HG03039 (cell line): ENCODE measurements around the gene SMURF2.
"Not testable (repeated sequence)": the region's sequence is repeated elsewhere in the genome, so short reads cannot be mapped to it uniquely, and the experiment has no call there.

Source experiments
- ATAC-seq: cut with Tn5 transposase; IDR thresholded peaks from one replicate; pipeline ENCODE4 v1.9.1; 2021; ENCODE audit warnings: mild to moderate bottlenecking, moderate library complexity; ENCODE audit not compliant: unreplicated experiment

Gene SMURF2

GRCh38 chr17:64661976-64662773 is at the start of gene SMURF2:
SMURF2 (minus strand) TSS chr17:64662307; CDS start chr17:64661880, 427 bp downstream.
- peak; percentile 89 for ATAC-seq

- ATAC-seq = no peak
Measured at GRCh38 chr17:64709481-64709880, 47.4 kb upstream of the SMURF2 start.

GRCh38 chr17:64707050-64707591 is 45.0 kb upstream of the SMURF2 start:
- ATAC-seq = no peak

GRCh38 chr17:64706224-64707049 is 44.3 kb upstream of the SMURF2 start:
- no peak for ATAC-seq

GRCh38 chr17:64702815-64703214 is 40.7 kb upstream of the SMURF2 start:
- no peak for ATAC-seq

GRCh38 chr17:64698725-64699124 is 36.6 kb upstream of the SMURF2 start:
- ATAC-seq = no peak

- no peak for ATAC-seq
Measured at GRCh38 chr17:64694207-64694606, 32.1 kb upstream of the SMURF2 start.

GRCh38 chr17:64692187-64692586 is 30.1 kb upstream of the SMURF2 start:
- ATAC-seq = no peak

GRCh38 chr17:64689106-64689505 is 27.0 kb upstream of the SMURF2 start:
- no peak for ATAC-seq

GRCh38 chr17:64688481-64688880 is 26.4 kb upstream of the SMURF2 start:
- no peak for ATAC-seq

- no peak for ATAC-seq
Measured at GRCh38 chr17:64687961-64688360, 25.9 kb upstream of the SMURF2 start.

- ATAC-seq = no peak
Measured at GRCh38 chr17:64687376-64687775, 25.3 kb upstream of the SMURF2 start.

GRCh38 chr17:64686705-64687104 is 24.6 kb upstream of the SMURF2 start:
- no peak for ATAC-seq

GRCh38 chr17:64685705-64686104 is 23.6 kb upstream of the SMURF2 start:
- no peak for ATAC-seq

- no peak for ATAC-seq
Measured at GRCh38 chr17:64683796-64684195, 21.7 kb upstream of the SMURF2 start.

GRCh38 chr17:64682261-64683181 is 20.4 kb upstream of the SMURF2 start:
- ATAC-seq = no peak

- ATAC-seq = no peak
Measured at GRCh38 chr17:64679710-64680216, 17.7 kb upstream of the SMURF2 start.

GRCh38 chr17:64676763-64677162 is 14.7 kb upstream of the SMURF2 start:
- ATAC-seq = no peak

GRCh38 chr17:64670843-64671590 is 8.9 kb upstream of the SMURF2 start:
- not testable (repeated sequence) for ATAC-seq
